22Rv1 (cell line): Measurements from ENCODE around the gene IGF2BP2.

Experiments used
- ZFX ChIP-seq: fragments of 450-650 bp; IDR thresholded peaks from 2 replicates; pipeline ENCODE4 v1.6.1; 2017; ENCODE audit warnings: antibody characterized with exemption, borderline replicate concordance
- TF ChIP-seq, protein P1 (sequence below): fragments of 450-650 bp; IDR thresholded peaks from 2 replicates; pipeline ENCODE4 v1.5.1; 2017; ENCODE audit warnings: mild to moderate bottlenecking

DNA sequence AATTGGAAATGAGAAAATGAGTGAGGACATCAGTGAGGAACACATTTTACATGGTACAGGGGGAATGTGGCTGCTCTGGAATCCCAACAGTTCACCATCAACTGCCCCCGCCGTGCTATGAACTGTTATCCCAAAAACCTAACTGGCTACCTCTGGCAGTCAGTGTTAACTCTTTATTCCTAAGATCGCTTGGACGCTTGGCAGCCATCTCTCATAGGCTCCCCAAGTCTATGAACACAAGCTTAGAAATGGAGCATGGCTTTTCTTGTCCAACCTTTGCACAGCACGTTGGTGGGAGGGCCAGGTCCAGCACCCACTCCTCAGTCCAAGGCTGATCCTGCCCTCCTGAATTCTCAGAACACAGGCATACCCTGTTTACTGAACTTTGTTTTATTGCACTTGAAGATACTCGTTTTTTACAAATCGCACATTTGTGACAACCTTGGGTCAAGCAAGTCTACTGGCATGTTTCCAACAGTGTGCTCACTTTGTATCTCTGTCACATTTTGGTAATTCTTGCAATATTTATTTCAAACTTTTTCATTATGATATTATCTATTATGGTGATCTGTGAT is 185.1 kb downstream of the IGF2BP2 start:
- TF ChIP-seq, protein P1, sequence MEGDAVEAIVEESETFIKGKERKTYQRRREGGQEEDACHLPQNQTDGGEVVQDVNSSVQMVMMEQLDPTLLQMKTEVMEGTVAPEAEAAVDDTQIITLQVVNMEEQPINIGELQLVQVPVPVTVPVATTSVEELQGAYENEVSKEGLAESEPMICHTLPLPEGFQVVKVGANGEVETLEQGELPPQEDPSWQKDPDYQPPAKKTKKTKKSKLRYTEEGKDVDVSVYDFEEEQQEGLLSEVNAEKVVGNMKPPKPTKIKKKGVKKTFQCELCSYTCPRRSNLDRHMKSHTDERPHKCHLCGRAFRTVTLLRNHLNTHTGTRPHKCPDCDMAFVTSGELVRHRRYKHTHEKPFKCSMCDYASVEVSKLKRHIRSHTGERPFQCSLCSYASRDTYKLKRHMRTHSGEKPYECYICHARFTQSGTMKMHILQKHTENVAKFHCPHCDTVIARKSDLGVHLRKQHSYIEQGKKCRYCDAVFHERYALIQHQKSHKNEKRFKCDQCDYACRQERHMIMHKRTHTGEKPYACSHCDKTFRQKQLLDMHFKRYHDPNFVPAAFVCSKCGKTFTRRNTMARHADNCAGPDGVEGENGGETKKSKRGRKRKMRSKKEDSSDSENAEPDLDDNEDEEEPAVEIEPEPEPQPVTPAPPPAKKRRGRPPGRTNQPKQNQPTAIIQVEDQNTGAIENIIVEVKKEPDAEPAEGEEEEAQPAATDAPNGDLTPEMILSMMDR = no peak
- no peak for TF ChIP-seq ZFX
